ENCODE results near the gene GRIN2C.

GRIN2C gene

GRCh38 chr17:74836691-74837467, 22.8 kb downstream of the GRIN2C start:
- no peak overlapping the region for H3K4me3 ChIP-seq (ENCODE audit: control insufficient read depth in 1 of 7, extremely low read depth in 1 of 7, insufficient read depth in 4 of 7, low read depth in 2 of 7, low read length in 6 of 7)
- peaks cover 0 to 5% (median 0%) of the 10 kb centered on the region in 5 experiments for H3K27me3 ChIP-seq (replicated peaks in 2 of 5; ENCODE audit: control insufficient read depth in 4 of 5, insufficient read depth in 5 of 5, low read length in 4 of 5)
- 99% methylated on average over 17 of the region's 19 CpGs for WGBS (ENCODE audit: insufficient coverage)
- peaks cover 0 to 33% (median 12%) of the 10 kb centered on the region in 4 experiments for H3K36me3 ChIP-seq (ENCODE audit: control insufficient read depth in 4 of 4, insufficient read depth in 4 of 4, low read length in 3 of 4)
- no peak for DNase-seq
- no peak overlapping the region for H3K27ac ChIP-seq (ENCODE audit: insufficient read depth in 1 of 2, low read depth in 1 of 2, low read length in 2 of 2, poor library complexity in 1 of 2, severe bottlenecking in 2 of 2)
- H3K4me1 ChIP-seq (ENCODE audit: control extremely low read depth in 1 of 4, control insufficient read depth in 4 of 4, insufficient read depth in 4 of 4, low read length in 3 of 4): peaks cover 0 to 19% (median 14%) of the 10 kb centered on the region in 4 experiments
- CTCF ChIA-PET: interaction anchor here (1.9 kb wide), 1 partner anchor 125 kb away, joined by 5 read pairs; no protein-coding TSS in a partner anchor
- POLR2A ChIA-PET: no interaction called here
- no peaks in the 10 kb centered on the region for H3K9me3 ChIP-seq (ENCODE audit: control extremely low read depth in 1 of 5, control insufficient read depth in 4 of 5, insufficient read depth in 2 of 5, low read depth in 1 of 5, low read length in 4 of 5)

GRCh38 chr17:74836191-74836590, 23.5 kb downstream of the GRIN2C start:
- ChIA-PET CTCF (interaction anchor here (1.9 kb wide), 1 partner anchor 126 kb away, joined by 5 read pairs; no protein-coding TSS in a partner anchor), POLR2A (no interaction called here)
- Histone ChIP-seq H3K9me3 (ENCODE audit: control extremely low read depth in 1 of 5, control insufficient read depth in 4 of 5, insufficient read depth in 2 of 5, low read depth in 1 of 5, low read length in 4 of 5) (no peaks in the 10 kb centered on the region), H3K27ac (ENCODE audit: insufficient read depth in 1 of 2, low read depth in 1 of 2, low read length in 2 of 2, poor library complexity in 1 of 2, severe bottlenecking in 2 of 2) (no peak overlapping the region), H3K27me3 (replicated peaks in 2 of 5; ENCODE audit: control insufficient read depth in 4 of 5, insufficient read depth in 5 of 5, low read length in 4 of 5) (no peaks in the 10 kb centered on the region), H3K36me3 (ENCODE audit: control insufficient read depth in 4 of 4, insufficient read depth in 4 of 4, low read length in 3 of 4) (peaks cover 0 to 33% (median 12%) of the 10 kb centered on the region in 4 experiments), H3K4me1 (ENCODE audit: control extremely low read depth in 1 of 4, control insufficient read depth in 4 of 4, insufficient read depth in 4 of 4, low read length in 3 of 4) (peaks cover 0 to 13% (median 8%) of the 10 kb centered on the region in 4 experiments), H3K4me3 (ENCODE audit: control insufficient read depth in 1 of 7, extremely low read depth in 1 of 7, insufficient read depth in 4 of 7, low read depth in 2 of 7, low read length in 6 of 7) (no peak overlapping the region)
- WGBS (ENCODE audit: insufficient coverage): 97% methylated on average over 25 of the region's 26 CpGs
- DNase-seq: no peak

GRCh38 chr17:74833501-74834377, 25.9 kb downstream of the GRIN2C start:
- no peaks in the 10 kb centered on the region for H3K9me3 ChIP-seq (ENCODE audit: control extremely low read depth in 1 of 5, control insufficient read depth in 4 of 5, insufficient read depth in 2 of 5, low read depth in 1 of 5, low read length in 4 of 5)
- ChIA-PET POLR2A (no interaction called here), CTCF (interaction anchor here (0.9 to 1.9 kb wide), 8 partner anchors 8 to 128 kb away, joined by 3 to 6 read pairs (median 4); no protein-coding TSS in a partner anchor)
- H3K4me1 ChIP-seq (ENCODE audit: control extremely low read depth in 1 of 4, control insufficient read depth in 4 of 4, insufficient read depth in 4 of 4, low read length in 3 of 4): no peaks in the 10 kb centered on the region
- WGBS (ENCODE audit: insufficient coverage): 89% methylated on average over 10 of the region's 16 CpGs
- peaks cover 0 to 45% (median 13%) of the 10 kb centered on the region in 4 experiments for H3K36me3 ChIP-seq (ENCODE audit: control insufficient read depth in 4 of 4, insufficient read depth in 4 of 4, low read length in 3 of 4)
- no peak overlapping the region for H3K27ac ChIP-seq (ENCODE audit: insufficient read depth in 1 of 2, low read depth in 1 of 2, low read length in 2 of 2, poor library complexity in 1 of 2, severe bottlenecking in 2 of 2)
- DNase-seq: peak in 2 of 3 donors; percentile 20 to 28
- no peak overlapping the region for H3K4me3 ChIP-seq (ENCODE audit: control insufficient read depth in 1 of 7, extremely low read depth in 1 of 7, insufficient read depth in 4 of 7, low read depth in 2 of 7, low read length in 6 of 7)
- no peaks in the 10 kb centered on the region for H3K27me3 ChIP-seq (replicated peaks in 2 of 5; ENCODE audit: control insufficient read depth in 4 of 5, insufficient read depth in 5 of 5, low read length in 4 of 5)

- no peak overlapping the region for H3K4me3 ChIP-seq (ENCODE audit: control insufficient read depth in 1 of 7, extremely low read depth in 1 of 7, insufficient read depth in 4 of 7, low read depth in 2 of 7, low read length in 6 of 7)
- no peak for DNase-seq
- H3K36me3 ChIP-seq (ENCODE audit: control insufficient read depth in 4 of 4, insufficient read depth in 4 of 4, low read length in 3 of 4): peaks cover 0 to 38% (median 8%) of the 10 kb centered on the region in 4 experiments
- WGBS (ENCODE audit: insufficient coverage): 95% methylated on average over 9 of the region's 9 CpGs
- H3K9me3 ChIP-seq (ENCODE audit: control extremely low read depth in 1 of 5, control insufficient read depth in 4 of 5, insufficient read depth in 2 of 5, low read depth in 1 of 5, low read length in 4 of 5): no peaks in the 10 kb centered on the region
- no peaks in the 10 kb centered on the region for H3K27me3 ChIP-seq (replicated peaks in 2 of 5; ENCODE audit: control insufficient read depth in 4 of 5, insufficient read depth in 5 of 5, low read length in 4 of 5)
- ChIA-PET CTCF (interaction anchor here (1.1 to 1.9 kb wide), 8 partner anchors 8 to 129 kb away, joined by 3 to 6 read pairs (median 4); no protein-coding TSS in a partner anchor), POLR2A (no interaction called here)
- H3K27ac ChIP-seq (ENCODE audit: insufficient read depth in 1 of 2, low read depth in 1 of 2, low read length in 2 of 2, poor library complexity in 1 of 2, severe bottlenecking in 2 of 2): no peak overlapping the region
- H3K4me1 ChIP-seq (ENCODE audit: control extremely low read depth in 1 of 4, control insufficient read depth in 4 of 4, insufficient read depth in 4 of 4, low read length in 3 of 4): no peaks in the 10 kb centered on the region
These were observed 27.3 kb downstream of the GRIN2C start for GRCh38 chr17:74832421-74832820.

GRCh38 chr17:74831444-74832146, 28.1 kb downstream of the GRIN2C start:
- WGBS (ENCODE audit: insufficient coverage): 91% methylated on average over 20 of the region's 22 CpGs
- no peak for DNase-seq
- ChIA-PET CTCF (interaction anchor here (1.2 to 1.9 kb wide), 5 partner anchors 9 to 86 kb away, joined by 3 to 6 read pairs (median 4); no protein-coding TSS in a partner anchor), POLR2A (no interaction called here)
- Histone ChIP-seq H3K27me3 (replicated peaks in 2 of 5; ENCODE audit: control insufficient read depth in 4 of 5, insufficient read depth in 5 of 5, low read length in 4 of 5) (no peaks in the 10 kb centered on the region), H3K4me1 (ENCODE audit: control extremely low read depth in 1 of 4, control insufficient read depth in 4 of 4, insufficient read depth in 4 of 4, low read length in 3 of 4) (no peaks in the 10 kb centered on the region), H3K4me3 (ENCODE audit: control insufficient read depth in 1 of 7, extremely low read depth in 1 of 7, insufficient read depth in 4 of 7, low read depth in 2 of 7, low read length in 6 of 7) (no peak overlapping the region), H3K27ac (ENCODE audit: insufficient read depth in 1 of 2, low read depth in 1 of 2, low read length in 2 of 2, poor library complexity in 1 of 2, severe bottlenecking in 2 of 2) (no peak overlapping the region), H3K9me3 (ENCODE audit: control extremely low read depth in 1 of 5, control insufficient read depth in 4 of 5, insufficient read depth in 2 of 5, low read depth in 1 of 5, low read length in 4 of 5) (no peaks in the 10 kb centered on the region), H3K36me3 (ENCODE audit: control insufficient read depth in 4 of 4, insufficient read depth in 4 of 4, low read length in 3 of 4) (peaks cover 0 to 30% (median 5%) of the 10 kb centered on the region in 4 experiments)

GRCh38 chr17:74830861-74831260, 28.8 kb downstream of the GRIN2C start:
- Histone ChIP-seq H3K36me3 (ENCODE audit: control insufficient read depth in 4 of 4, insufficient read depth in 4 of 4, low read length in 3 of 4) (peaks cover 0 to 26% (median 1%) of the 10 kb centered on the region in 4 experiments), H3K27ac (ENCODE audit: insufficient read depth in 1 of 2, low read depth in 1 of 2, low read length in 2 of 2, poor library complexity in 1 of 2, severe bottlenecking in 2 of 2) (no peak overlapping the region), H3K4me3 (ENCODE audit: control insufficient read depth in 1 of 7, extremely low read depth in 1 of 7, insufficient read depth in 4 of 7, low read depth in 2 of 7, low read length in 6 of 7) (no peak overlapping the region), H3K9me3 (ENCODE audit: control extremely low read depth in 1 of 5, control insufficient read depth in 4 of 5, insufficient read depth in 2 of 5, low read depth in 1 of 5, low read length in 4 of 5) (no peaks in the 10 kb centered on the region), H3K4me1 (ENCODE audit: control extremely low read depth in 1 of 4, control insufficient read depth in 4 of 4, insufficient read depth in 4 of 4, low read length in 3 of 4) (no peaks in the 10 kb centered on the region), H3K27me3 (replicated peaks in 2 of 5; ENCODE audit: control insufficient read depth in 4 of 5, insufficient read depth in 5 of 5, low read length in 4 of 5) (no peaks in the 10 kb centered on the region)
- DNase-seq: no peak
- ChIA-PET CTCF (interaction anchor here (1.1 to 1.7 kb wide), 3 partner anchors 10 to 17 kb away, joined by 3 to 4 read pairs (median 3); no protein-coding TSS in a partner anchor), POLR2A (no interaction called here)
- WGBS (ENCODE audit: insufficient coverage): 92% methylated on average over 17 of the region's 19 CpGs

Measured in common myeloid progenitor, CD34-positive (primary cell).